Measurements from ENCODE around the gene NEK7.

- TF ChIP-seq, protein P1, sequence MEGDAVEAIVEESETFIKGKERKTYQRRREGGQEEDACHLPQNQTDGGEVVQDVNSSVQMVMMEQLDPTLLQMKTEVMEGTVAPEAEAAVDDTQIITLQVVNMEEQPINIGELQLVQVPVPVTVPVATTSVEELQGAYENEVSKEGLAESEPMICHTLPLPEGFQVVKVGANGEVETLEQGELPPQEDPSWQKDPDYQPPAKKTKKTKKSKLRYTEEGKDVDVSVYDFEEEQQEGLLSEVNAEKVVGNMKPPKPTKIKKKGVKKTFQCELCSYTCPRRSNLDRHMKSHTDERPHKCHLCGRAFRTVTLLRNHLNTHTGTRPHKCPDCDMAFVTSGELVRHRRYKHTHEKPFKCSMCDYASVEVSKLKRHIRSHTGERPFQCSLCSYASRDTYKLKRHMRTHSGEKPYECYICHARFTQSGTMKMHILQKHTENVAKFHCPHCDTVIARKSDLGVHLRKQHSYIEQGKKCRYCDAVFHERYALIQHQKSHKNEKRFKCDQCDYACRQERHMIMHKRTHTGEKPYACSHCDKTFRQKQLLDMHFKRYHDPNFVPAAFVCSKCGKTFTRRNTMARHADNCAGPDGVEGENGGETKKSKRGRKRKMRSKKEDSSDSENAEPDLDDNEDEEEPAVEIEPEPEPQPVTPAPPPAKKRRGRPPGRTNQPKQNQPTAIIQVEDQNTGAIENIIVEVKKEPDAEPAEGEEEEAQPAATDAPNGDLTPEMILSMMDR (IDR thresholded peaks at IDR 0.05): no peak
- TF ChIP-seq POLR2A (IDR thresholded peaks at IDR 0.05): no peak
- TF ChIP-seq POLR2AphosphoS5 (IDR thresholded peaks at IDR 0.05): no peak
Measured at GRCh38 chr1:198174297-198174696, 17.5 kb downstream of the NEK7 start.
